PC-9 (cell line): Measurements from ENCODE around the gene APBA1. TPM values are rescaled to one million over a fixed set of nuclear protein-coding genes. Genes with fewer than 3 reads are reported as not detected.

Experiments
- BruUV-seq: library from RNA; stranded (reverse); fragments of 400-500 nt; replicated peaks from 2 replicates; lab custom pipeline; 2021; lab: Mats Ljungman, UMichigan
- CTCF ChIA-PET: fragments of 300-600 bp; sonication (Branson Sonifier 250); formaldehyde crosslinking; loops from one replicate; lab custom pipeline; 2022; ENCODE audit warnings: antibody characterized with exemption; lab: Charles Lee
- POLR2A ChIA-PET: fragments of 300-600 bp; sonication (Branson Sonifier 250); formaldehyde crosslinking; loops from one replicate; lab custom pipeline; 2022; ENCODE audit warnings: antibody characterized with exemption; ENCODE audit not compliant: unreplicated experiment; lab: Charles Lee
- DNase-seq, 2 experiments: peaks; one replicate each; pipeline versions ENCODE4 v3.0.0 to v3.0.0-alpha.2; 2015 to 2022; ENCODE audit warnings: mixed read lengths in 1 of 2
- H2AFZ ChIP-seq: fragments of 200-600 bp; sonication (generic); 2 replicates; pipeline ENCODE4 v1.8.1; 2017; ENCODE audit warnings: antibody characterized with exemption
- H3F3A ChIP-seq: fragments of 200-600 bp; sonication (generic); 2 replicates; pipeline ENCODE4 v1.8.1; 2017; ENCODE audit warnings: antibody characterized with exemption, mild to moderate bottlenecking, low read depth; ENCODE audit not compliant: insufficient read depth
- H3K27ac ChIP-seq: fragments of 200-600 bp; sonication (generic); 2 replicates; pipeline ENCODE4 v1.6.1; 2016; ENCODE audit warnings: mixed run types
- H3K27me3 ChIP-seq: fragments of 200-600 bp; sonication (generic); 2 replicates; pipeline ENCODE4 v1.6.1; 2016; ENCODE audit warnings: low read depth, mixed run types; ENCODE audit not compliant: insufficient read depth
- H3K36me3 ChIP-seq: fragments of 200-600 bp; sonication (generic); 2 replicates; pipeline ENCODE4 v1.6.1; 2016; ENCODE audit warnings: low read depth, mixed run types
- H3K4me1 ChIP-seq: fragments of 200-600 bp; sonication (generic); replicated peaks from 2 replicates; pipeline ENCODE4 v1.6.1; 2016; ENCODE audit warnings: mixed run types; ENCODE audit not compliant: insufficient read depth
- H3K4me2 ChIP-seq: fragments of 200-600 bp; sonication (generic); 2 replicates; pipeline ENCODE4 v1.6.1; 2017; ENCODE audit warnings: mixed run types
- H3K4me3 ChIP-seq: fragments of 200-600 bp; sonication (generic); 2 replicates; pipeline ENCODE4 v1.6.1; 2016; ENCODE audit warnings: mixed run types
- H3K79me2 ChIP-seq: fragments of 200-600 bp; sonication (generic); 2 replicates; pipeline ENCODE4 v1.6.1; 2017; ENCODE audit warnings: low read depth, mixed run types
- H3K9me2 ChIP-seq: fragments of 200-600 bp; sonication (generic); 2 replicates; pipeline ENCODE4 v1.8.1; 2017; ENCODE audit warnings: mild to moderate bottlenecking; ENCODE audit not compliant: insufficient read depth
- H3K9me3 ChIP-seq: fragments of 200-600 bp; sonication (generic); 2 replicates; pipeline ENCODE4 v1.8.1; 2016; ENCODE audit warnings: low read depth; ENCODE audit not compliant: insufficient read depth
- H4K20me1 ChIP-seq: fragments of 200-600 bp; sonication (generic); 2 replicates; pipeline ENCODE4 v1.8.1; 2017; ENCODE audit not compliant: insufficient read depth
- CTCF ChIP-seq: fragments of 200-600 bp; sonication (generic); conservative IDR thresholded peaks from 2 replicates; pipeline ENCODE4 v1.6.1; 2017; ENCODE audit warnings: mixed run types, antibody characterized with exemption, mild to moderate bottlenecking, moderate library complexity
- EZH2 ChIP-seq: fragments of 200-600 bp; sonication (generic); IDR thresholded peaks from 2 replicates; pipeline ENCODE4 v1.8.0; 2017; ENCODE audit warnings: antibody characterized with exemption, low read depth
- intact Hi-C: fragments of 100-400 bp; cut with micrococcal nuclease; formaldehyde crosslinking; loops from one replicate; pipeline ENCODE4 v1.10.0; 2022; ENCODE audit not compliant: unreplicated experiment
- total RNA-seq: library from RNA; stranded (reverse); gene quantifications from 2 replicates; pipeline ENCODE4 v1.2.3, GENCODE V29; 2021

APBA1 gene
- total RNA-seq, 1 experiment from 2014 or later, result 0.44 TPM

DNA sequence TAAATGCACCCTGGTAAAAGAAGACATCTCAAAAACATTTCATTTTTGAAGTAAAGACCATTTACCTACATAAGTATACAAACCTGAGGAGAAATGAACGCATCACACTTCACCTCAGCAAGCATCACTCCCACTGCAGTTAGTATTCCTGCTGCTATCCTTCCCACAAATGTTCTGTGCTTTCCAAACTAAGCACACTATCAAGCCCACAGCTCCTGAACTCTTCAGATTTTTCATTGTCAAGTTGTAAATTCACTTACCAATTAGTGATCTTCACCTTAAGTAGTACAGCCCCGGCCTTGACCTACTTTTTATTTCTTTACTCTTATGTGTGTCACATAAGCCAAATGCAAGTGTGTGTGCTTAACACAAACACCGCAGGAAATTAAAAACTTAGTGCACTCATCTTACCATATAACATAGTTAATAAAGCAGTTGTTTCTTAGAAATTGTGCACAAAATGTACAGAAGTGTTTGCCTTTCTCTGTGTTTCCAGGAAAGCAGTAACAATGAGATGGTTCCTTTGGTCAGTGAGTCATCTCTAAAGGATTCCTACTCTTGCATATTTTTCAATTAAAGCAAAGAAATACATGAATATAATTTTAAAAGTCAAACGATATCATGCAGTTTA lies 169.4 kb downstream of the APBA1 start:
- POLR2A ChIA-PET, result interaction anchor here (0.8 kb wide), 1 partner anchor 174 kb away, joined by 4 read pairs; no protein-coding TSS in a partner anchor
- H3K4me2 ChIP-seq, result no peak overlapping the region
- no TSS peak for BruUV-seq

GRCh38 chr9:69500896-69501295 lies 171.3 kb downstream of the APBA1 start:
- no peak overlapping the region for H3K27ac ChIP-seq
- no peak overlapping the region for H3K4me3 ChIP-seq
- no peak overlapping the region for H2AFZ ChIP-seq
- ChIA-PET CTCF (no interaction called here), POLR2A (no interaction called here)
- no peak overlapping the region for H3K4me2 ChIP-seq
- no peaks in the 10 kb centered on the region; the same call in 1 of the 2 replicates for H3K4me1 ChIP-seq
- H3K79me2 ChIP-seq, result no peaks in the 10 kb centered on the region
- 0 out of 2 replicates have a peak, but pooled peaks cover 3% of the 10 kb centered on the region for H3K9me3 ChIP-seq
- H3K9me2 ChIP-seq, result no peaks in the 10 kb centered on the region; the same call in 1 of the 2 replicates
- no peaks in the 10 kb centered on the region for H4K20me1 ChIP-seq
- H3F3A ChIP-seq, result no peaks in the 10 kb centered on the region
- H3K27me3 ChIP-seq, result no peaks in the 10 kb centered on the region
- DNase-seq, result no peak
- BruUV-seq, result no TSS peak
- TF ChIP-seq CTCF, result no peak
- TF ChIP-seq EZH2, result no peak
- no peaks in the 10 kb centered on the region for H3K36me3 ChIP-seq
- intact Hi-C loops, result no loop called here

More for the DNA sequence above, 169.4 kb downstream of the APBA1 start:
- Histone ChIP-seq H4K20me1 (no peaks in the 10 kb centered on the region), H3K79me2 (no peaks in the 10 kb centered on the region), H3K4me1 (no peaks in the 10 kb centered on the region; the same call in 1 of the 2 replicates), H3K27me3 (no peaks in the 10 kb centered on the region), H3K27ac (no peak overlapping the region), H3K36me3 (no peaks in the 10 kb centered on the region), H3K4me3 (no peak overlapping the region), H3K9me3 (0 out of 2 replicates have a peak, but pooled peaks cover 3% of the 10 kb centered on the region), H2AFZ (no peak overlapping the region), H3F3A (no peaks in the 10 kb centered on the region), H3K9me2 (no peaks in the 10 kb centered on the region; the same call in 1 of the 2 replicates)
- no peak for DNase-seq
- intact Hi-C loops, result no loop called here
- TF ChIP-seq CTCF (no peak), EZH2 (no peak)
- CTCF ChIA-PET, result no interaction called here

GRCh38 chr9:69499959-69500358 lies 172.2 kb downstream of the APBA1 start:
- BruUV-seq, result no TSS peak
- H3K4me3 ChIP-seq, result no peak overlapping the region

More at GRCh38 chr9:69499959-69500358, 172.2 kb downstream of the APBA1 start:
- no peaks in the 10 kb centered on the region; the same call in 1 of the 2 replicates for H3K9me2 ChIP-seq
- no peak for DNase-seq
- H3K4me1 ChIP-seq, result no peaks in the 10 kb centered on the region; the same call in 1 of the 2 replicates
- H2AFZ ChIP-seq, result no peak overlapping the region
- H3K36me3 ChIP-seq, result no peaks in the 10 kb centered on the region
- intact Hi-C loops, result no loop called here
- no peak for TF ChIP-seq CTCF
- no peak overlapping the region for H3K27ac ChIP-seq
- no peaks in the 10 kb centered on the region for H3K79me2 ChIP-seq
- CTCF ChIA-PET, result no interaction called here
- no peaks in the 10 kb centered on the region for H4K20me1 ChIP-seq
- no peak overlapping the region for H3K4me2 ChIP-seq
- no peaks in the 10 kb centered on the region for H3K27me3 ChIP-seq
- no peaks in the 10 kb centered on the region for H3K9me3 ChIP-seq
- no peaks in the 10 kb centered on the region for H3F3A ChIP-seq
- POLR2A ChIA-PET, result no interaction called here
